ENCODE data around the gene APOL5. TPM values are rescaled to one million over a fixed set of nuclear protein-coding genes. Genes with fewer than 3 reads are reported as not detected.
A peak's percentile ranks its signal among the peaks of the same experiment; 100 is the strongest.

Gene APOL5
- total and polyA plus RNA-seq, 10 of the 15 experiments (the other 5 are each of a cell fraction or from before 2014, with no cell fraction given), result not detected

DNA sequence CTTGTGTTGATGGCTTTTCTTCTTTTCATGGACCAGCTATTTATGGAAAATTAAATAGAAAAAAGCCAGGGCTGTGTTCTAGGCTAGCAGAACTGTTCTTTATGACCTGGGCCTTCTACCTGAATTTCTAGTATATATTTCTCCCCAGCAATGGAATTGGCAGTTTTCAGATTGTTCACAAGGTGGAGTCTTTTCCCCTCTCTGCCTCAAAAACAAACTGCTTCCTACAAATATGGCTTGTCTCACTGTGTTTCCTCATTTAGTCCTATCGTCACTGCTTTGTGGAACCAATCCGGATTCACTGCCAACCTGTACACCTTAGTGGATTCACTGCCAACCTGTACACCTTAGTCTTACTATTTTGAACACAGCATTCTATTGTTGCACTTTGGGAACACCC, 5.0 kb upstream of the APOL5 start:
- Histone ChIP-seq H3K4me1 (ENCODE audit: control insufficient read depth, insufficient read depth, low read length) (no peaks in the 10 kb centered on the region), H3K9ac (ENCODE audit: control insufficient read depth, insufficient read depth, low read length) (no peak overlapping the region), H3K79me2 (ENCODE audit: control insufficient read depth, insufficient read depth, low read length) (no peaks in the 10 kb centered on the region), H4K20me1 (ENCODE audit: control insufficient read depth, insufficient read depth) (no peaks in the 10 kb centered on the region), H2AFZ (ENCODE audit: control insufficient read depth, low read depth, low read length) (no peak overlapping the region), H3K27me3 (replicated peaks in 1 of 2; ENCODE audit: control insufficient read depth in 2 of 2, insufficient read depth in 2 of 2, low read length in 1 of 2) (no peaks in the 10 kb centered on the region), H3K4me2 (ENCODE audit: control insufficient read depth, insufficient read depth) (no peak overlapping the region), H3K4me3 (no peak overlapping the region), H3K9me3 (replicated peaks; ENCODE audit: control insufficient read depth, insufficient read depth, low read length) (no peaks in the 10 kb centered on the region), H3K36me3 (ENCODE audit: control insufficient read depth in 2 of 2, insufficient read depth in 2 of 2, low read length in 1 of 2) (no peaks in the 10 kb centered on the region), H3K27ac (ENCODE audit: control insufficient read depth, insufficient read depth) (no peak overlapping the region)
- BruUV-seq (replicated peaks), result no TSS peak
- POLR2A ChIA-PET, result no interaction called here
- ATAC-seq, result no peak
- intact Hi-C loops (cut with micrococcal nuclease; ENCODE audit: unreplicated experiment), result no loop called here
- in situ Hi-C loops (cut with MboI), result no loop called here
- CTCF ChIA-PET, result no interaction called here
- RAD21 ChIA-PET (ENCODE audit: unreplicated experiment), result no interaction called here
- 5% methylated on average over 2 of the region's 2 CpGs for WGBS (ENCODE audit: insufficient coverage, insufficient replicate concordance, low lambda C conversion rate, missing lambda C conversion rate)
- SMC1A ChIA-PET (ENCODE audit: uncharacterized antibody, unreplicated experiment), result no interaction called here
- no peak for DNase-seq (ENCODE audit: low read depth, low spot score)
- FAIRE-seq, result no peak
- no peak for TF ChIP-seq DPF2 (IDR thresholded peaks at IDR 0.05)
- TF ChIP-seq, protein P1, sequence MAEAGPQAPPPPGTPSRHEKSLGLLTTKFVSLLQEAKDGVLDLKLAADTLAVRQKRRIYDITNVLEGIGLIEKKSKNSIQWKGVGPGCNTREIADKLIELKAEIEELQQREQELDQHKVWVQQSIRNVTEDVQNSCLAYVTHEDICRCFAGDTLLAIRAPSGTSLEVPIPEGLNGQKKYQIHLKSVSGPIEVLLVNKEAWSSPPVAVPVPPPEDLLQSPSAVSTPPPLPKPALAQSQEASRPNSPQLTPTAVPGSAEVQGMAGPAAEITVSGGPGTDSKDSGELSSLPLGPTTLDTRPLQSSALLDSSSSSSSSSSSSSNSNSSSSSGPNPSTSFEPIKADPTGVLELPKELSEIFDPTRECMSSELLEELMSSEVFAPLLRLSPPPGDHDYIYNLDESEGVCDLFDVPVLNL (IDR thresholded peaks at IDR 0.05; ENCODE audit: low read depth, low read length), result no peak
- no peak for TF ChIP-seq RUNX3 (IDR thresholded peaks at IDR 0.05; ENCODE audit: low read length)
- TF ChIP-seq SMAD1 (IDR thresholded peaks at IDR 0.05; ENCODE audit: low read depth, partially characterized antibody), result no peak
- TF ChIP-seq YY1 (IDR thresholded peaks at IDR 0.05; ENCODE audit: low read depth, low read length), result peak; percentile 57
- TF ChIP-seq KLF5 (IDR thresholded peaks at IDR 0.05; ENCODE audit: partially characterized antibody), result no peak
- TF ChIP-seq NRF1 (conservative IDR thresholded peaks at IDR 0.05; ENCODE audit: low read depth, low read length), result no peak
- TF ChIP-seq, protein P2, sequence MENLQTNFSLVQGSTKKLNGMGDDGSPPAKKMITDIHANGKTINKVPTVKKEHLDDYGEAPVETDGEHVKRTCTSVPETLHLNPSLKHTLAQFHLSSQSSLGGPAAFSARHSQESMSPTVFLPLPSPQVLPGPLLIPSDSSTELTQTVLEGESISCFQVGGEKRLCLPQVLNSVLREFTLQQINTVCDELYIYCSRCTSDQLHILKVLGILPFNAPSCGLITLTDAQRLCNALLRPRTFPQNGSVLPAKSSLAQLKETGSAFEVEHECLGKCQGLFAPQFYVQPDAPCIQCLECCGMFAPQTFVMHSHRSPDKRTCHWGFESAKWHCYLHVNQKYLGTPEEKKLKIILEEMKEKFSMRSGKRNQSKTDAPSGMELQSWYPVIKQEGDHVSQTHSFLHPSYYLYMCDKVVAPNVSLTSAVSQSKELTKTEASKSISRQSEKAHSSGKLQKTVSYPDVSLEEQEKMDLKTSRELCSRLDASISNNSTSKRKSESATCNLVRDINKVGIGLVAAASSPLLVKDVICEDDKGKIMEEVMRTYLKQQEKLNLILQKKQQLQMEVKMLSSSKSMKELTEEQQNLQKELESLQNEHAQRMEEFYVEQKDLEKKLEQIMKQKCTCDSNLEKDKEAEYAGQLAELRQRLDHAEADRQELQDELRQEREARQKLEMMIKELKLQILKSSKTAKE (IDR thresholded peaks at IDR 0.05; ENCODE audit: low read depth, poor library complexity, severe bottlenecking), result no peak
- TF ChIP-seq MYB (IDR thresholded peaks at IDR 0.05; ENCODE audit: borderline replicate concordance, low read depth, low read length), result no peak
- 0 out of 2 replicates have a peak, but pooled peaks have one; percentile 8 for TF ChIP-seq RAD21 (IDR thresholded peaks at IDR 0.05; ENCODE audit: insufficient read depth, low read depth, low read length)
- no peak for TF ChIP-seq EZH2 (IDR thresholded peaks at IDR 0.05; ENCODE audit: borderline replicate concordance, control insufficient read depth, low read depth, low read length)
- TF ChIP-seq, protein P3, sequence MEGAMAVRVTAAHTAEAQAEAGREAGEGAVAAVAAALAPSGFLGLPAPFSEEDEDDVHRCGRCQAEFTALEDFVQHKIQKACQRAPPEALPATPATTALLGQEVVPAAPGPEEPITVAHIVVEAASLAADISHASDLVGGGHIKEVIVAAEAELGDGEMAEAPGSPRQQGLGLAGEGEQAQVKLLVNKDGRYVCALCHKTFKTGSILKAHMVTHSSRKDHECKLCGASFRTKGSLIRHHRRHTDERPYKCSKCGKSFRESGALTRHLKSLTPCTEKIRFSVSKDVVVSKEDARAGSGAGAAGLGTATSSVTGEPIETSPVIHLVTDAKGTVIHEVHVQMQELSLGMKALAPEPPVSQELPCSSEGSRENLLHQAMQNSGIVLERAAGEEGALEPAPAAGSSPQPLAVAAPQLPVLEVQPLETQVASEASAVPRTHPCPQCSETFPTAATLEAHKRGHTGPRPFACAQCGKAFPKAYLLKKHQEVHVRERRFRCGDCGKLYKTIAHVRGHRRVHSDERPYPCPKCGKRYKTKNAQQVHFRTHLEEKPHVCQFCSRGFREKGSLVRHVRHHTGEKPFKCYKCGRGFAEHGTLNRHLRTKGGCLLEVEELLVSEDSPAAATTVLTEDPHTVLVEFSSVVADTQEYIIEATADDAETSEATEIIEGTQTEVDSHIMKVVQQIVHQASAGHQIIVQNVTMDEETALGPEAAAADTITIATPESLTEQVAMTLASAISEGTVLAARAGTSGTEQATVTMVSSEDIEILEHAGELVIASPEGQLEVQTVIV (IDR thresholded peaks at IDR 0.05; ENCODE audit: borderline replicate concordance, partially characterized antibody), result no peak
- TF ChIP-seq KDM1A (IDR thresholded peaks at IDR 0.05; ENCODE audit: borderline replicate concordance), result no peak
- TF ChIP-seq NR2F1 (conservative IDR thresholded peaks at IDR 0.05), result no peak
- TF ChIP-seq ATF3 (IDR thresholded peaks at IDR 0.05; ENCODE audit: borderline replicate concordance, extremely low read depth, low read depth, low read length), result no peak
- TF ChIP-seq FOXK2 (IDR thresholded peaks at IDR 0.05), result no peak
- TF ChIP-seq MYC (IDR thresholded peaks at IDR 0.05; ENCODE audit: insufficient read depth, insufficient read length, insufficient replicate concordance, low read length, severe bottlenecking), result no peak

Measured in GM12878 (cell line).